ENCODE measurements around the gene SGCD. TPM values are rescaled to one million over a fixed set of nuclear protein-coding genes. Genes with fewer than 3 reads are reported as not detected.

The SGCD gene
- total RNA-seq, 1 donor from 2014 or later = 6.0 TPM

- intact Hi-C loops (cut with DNase I) = no loop called here
- no peak for DNase-seq
- Histone ChIP-seq H3K36me3 (no peaks in the 10 kb centered on the region), H3K4me1 (no peaks in the 10 kb centered on the region), H3K27me3 (ENCODE audit: low read depth) (no peaks in the 10 kb centered on the region), H3K9me3 (no peaks in the 10 kb centered on the region), H3K4me3 (no peak overlapping the region), H3K27ac (no peak overlapping the region)
- TF ChIP-seq CTCF (IDR thresholded peaks at IDR 0.05) = no peak
- ATAC-seq = no peak
Observed at GRCh38 chr5:156476678-156477077, 149.7 kb downstream of the SGCD start.

- ATAC-seq (no peak), DNase-seq (no peak)
- Histone ChIP-seq H3K4me3 (no peak overlapping the region), H3K36me3 (no peaks in the 10 kb centered on the region), H3K27ac (no peak overlapping the region), H3K27me3 (ENCODE audit: low read depth) (no peaks in the 10 kb centered on the region), H3K9me3 (no peaks in the 10 kb centered on the region), H3K4me1 (no peaks in the 10 kb centered on the region)
- TF ChIP-seq CTCF (IDR thresholded peaks at IDR 0.05) = no peak
- intact Hi-C loops (cut with DNase I) = no loop called here
Observed at GRCh38 chr5:156477196-156477595, 150.2 kb downstream of the SGCD start.

- Histone ChIP-seq H3K4me3 (no peak overlapping the region), H3K27me3 (ENCODE audit: low read depth) (no peaks in the 10 kb centered on the region), H3K9me3 (no peaks in the 10 kb centered on the region), H3K4me1 (no peaks in the 10 kb centered on the region), H3K36me3 (no peaks in the 10 kb centered on the region), H3K27ac (no peak overlapping the region)
- ATAC-seq (peak in 1 of 2 donors; percentile 41), DNase-seq (no peak)
- intact Hi-C loops (cut with DNase I) = no loop called here
- no peak for TF ChIP-seq CTCF (IDR thresholded peaks at IDR 0.05)
Observed at GRCh38 chr5:156479849-156480248, 152.9 kb downstream of the SGCD start.

GRCh38 chr5:156481741-156482140 lies 154.8 kb downstream of the SGCD start:
- no peaks in the 10 kb centered on the region for H3K27me3 ChIP-seq (ENCODE audit: low read depth)
- ATAC-seq (no peak), DNase-seq (no peak)
- no peak for TF ChIP-seq CTCF (IDR thresholded peaks at IDR 0.05)
- intact Hi-C loops (cut with DNase I) = no loop called here
- H3K9me3 ChIP-seq = no peaks in the 10 kb centered on the region
- H3K4me1 ChIP-seq = no peaks in the 10 kb centered on the region
- H3K4me3 ChIP-seq = no peak overlapping the region
- no peak overlapping the region for H3K27ac ChIP-seq
- no peaks in the 10 kb centered on the region for H3K36me3 ChIP-seq

GRCh38 chr5:156482818-156483217 lies 155.9 kb downstream of the SGCD start:
- intact Hi-C loops (cut with DNase I) = no loop called here
- no peaks in the 10 kb centered on the region for H3K4me1 ChIP-seq

More at GRCh38 chr5:156482818-156483217, 155.9 kb downstream of the SGCD start:
- DNase-seq = no peak
- Histone ChIP-seq H3K9me3 (peaks cover 4% of the 10 kb centered on the region), H3K27ac (no peak overlapping the region), H3K36me3 (no peaks in the 10 kb centered on the region), H3K27me3 (ENCODE audit: low read depth) (no peaks in the 10 kb centered on the region), H3K4me3 (no peak overlapping the region)
- no peak for TF ChIP-seq CTCF (IDR thresholded peaks at IDR 0.05)
- ATAC-seq = no peak
